SK-MEL-5 (cell line): ENCODE measurements around the gene PDZRN4. TPM values are rescaled to one million over a fixed set of nuclear protein-coding genes. Genes with fewer than 3 reads are reported as not detected.

Experiments used
- DNase-seq: peaks from one replicate; pipeline ENCODE4 v3.0.0-alpha.2; 2016; ENCODE audit warnings: low read depth, low spot score
- in situ Hi-C: cut with HindIII; loops from 2 replicates; pipeline ENCODE4 v1.10.0; 2016; ENCODE audit warnings: low sequenced_read_pairs, high pct_unique_total_duplicates, low pct_unique_long_range_greater_than_20kb
- total RNA-seq: library from RNA; depleted of rRNA; stranded (reverse); fragments of >200 nt; shearing (Covaris generic); gene quantifications from 2 replicates; pipeline ENCODE4 v1.2.3, GENCODE V29; 2014

PDZRN4 gene
- total RNA-seq, 1 experiment from 2014 or later: not detected

DNA sequence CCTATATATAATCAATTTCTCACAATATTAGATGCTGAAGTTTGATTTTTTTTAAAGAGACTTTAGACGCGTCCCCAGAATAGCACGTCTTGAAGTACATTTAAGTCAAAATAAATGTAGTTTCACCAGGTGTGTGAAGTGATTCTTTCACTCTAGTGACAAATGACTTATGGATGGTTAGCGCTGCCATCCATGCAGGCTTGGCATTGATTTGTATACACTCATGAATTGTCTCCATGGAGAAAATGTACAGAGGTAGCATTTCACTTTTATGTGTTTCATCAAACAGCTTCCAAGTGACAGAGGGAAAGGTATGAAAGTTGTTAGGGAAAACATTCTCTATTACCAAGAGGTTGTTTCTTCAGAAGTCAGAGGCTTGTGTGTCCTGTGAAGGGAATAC is 360.8 kb downstream of the PDZRN4 start:
- DNase-seq: no peak
- in situ Hi-C loops: no loop called here

DNA sequence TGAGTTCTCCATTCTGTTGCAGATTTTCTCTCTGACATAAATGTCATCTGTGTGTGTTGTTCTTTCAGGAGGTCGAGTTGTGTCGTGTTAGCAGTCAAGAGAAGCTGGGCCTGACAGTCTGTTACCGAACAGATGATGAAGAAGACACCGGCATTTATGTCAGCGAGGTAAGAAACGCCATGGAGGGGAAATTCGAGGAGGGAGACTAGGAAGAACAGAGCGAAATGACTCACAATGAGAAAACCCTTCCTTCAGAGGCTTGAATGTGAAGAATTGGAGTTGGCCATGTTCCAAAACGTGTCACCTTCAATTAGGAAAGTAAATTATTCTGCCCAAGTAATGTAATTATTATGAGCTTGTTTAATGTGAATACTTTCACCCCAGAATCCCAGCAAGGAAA is 364.5 kb downstream of the PDZRN4 start:
- in situ Hi-C loops: no loop called here
- no peak for DNase-seq

DNA sequence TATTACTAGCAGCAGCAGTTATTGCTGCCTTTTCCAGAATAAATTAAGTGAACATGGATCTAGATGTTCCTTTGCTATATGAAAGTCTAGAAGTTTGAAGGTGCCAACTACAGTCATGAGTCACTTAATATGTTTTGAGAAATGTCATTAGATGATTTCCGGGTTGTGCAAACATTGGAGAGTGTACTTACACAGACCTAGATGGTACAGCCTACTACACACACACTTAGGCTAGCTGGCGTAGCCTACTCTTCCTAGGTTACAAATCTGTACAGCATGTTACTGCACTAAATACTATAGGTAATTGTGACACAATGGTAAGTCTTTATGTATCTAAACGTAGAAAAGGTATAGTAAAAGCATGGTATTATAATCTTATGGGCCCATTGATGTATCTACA is 368.1 kb downstream of the PDZRN4 start:
- in situ Hi-C loops: no loop called here
- no peak for DNase-seq

GRCh38 chr12:41557344-41557743 is 369.2 kb downstream of the PDZRN4 start:
- in situ Hi-C loops: no loop called here
- no peak for DNase-seq

DNA sequence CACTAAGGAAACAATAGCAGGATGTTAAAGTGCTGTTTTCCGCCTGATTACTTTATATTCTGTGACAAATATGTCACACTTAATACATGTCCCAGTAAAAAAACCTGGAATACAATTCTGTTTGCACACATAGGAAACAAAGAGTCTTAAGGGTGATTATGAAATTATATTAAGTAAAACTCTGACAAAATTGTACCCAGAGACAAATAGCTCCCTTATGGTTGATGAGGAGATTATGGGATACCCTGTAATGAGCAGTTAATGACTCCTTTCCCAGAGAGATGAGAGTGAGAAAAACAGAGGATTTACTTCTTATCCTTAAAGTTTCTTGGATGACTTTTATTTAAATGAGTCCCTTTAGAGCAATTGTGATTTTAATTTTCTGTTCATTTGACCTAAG is 370.6 kb downstream of the PDZRN4 start:
- DNase-seq: no peak
- in situ Hi-C loops: no loop called here

DNA sequence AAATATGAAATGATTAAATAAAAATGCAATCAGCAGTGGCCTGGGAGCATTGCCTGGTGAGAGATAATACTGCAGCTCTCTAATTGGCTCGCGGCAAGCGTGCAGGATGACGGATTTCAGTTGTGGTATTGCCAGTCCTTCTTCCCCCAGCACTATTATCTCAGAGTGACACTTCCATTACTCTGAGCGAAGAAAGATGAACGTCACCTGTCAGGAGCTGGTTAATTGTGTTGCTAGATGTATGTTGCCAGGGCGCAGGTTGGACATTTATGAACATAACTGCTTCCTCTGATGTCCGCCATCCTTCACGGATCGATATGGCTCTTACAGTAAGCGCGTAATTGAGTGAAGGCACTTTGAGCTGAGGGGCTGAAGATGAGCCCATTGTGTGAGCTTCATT is 374.9 kb downstream of the PDZRN4 start:
- DNase-seq: no peak
- in situ Hi-C loops: no loop called here

- in situ Hi-C loops: no loop called here
- peak; percentile 24 for DNase-seq
These were observed 376.7 kb downstream of the PDZRN4 start for GRCh38 chr12:41564816-41565215.

DNA sequence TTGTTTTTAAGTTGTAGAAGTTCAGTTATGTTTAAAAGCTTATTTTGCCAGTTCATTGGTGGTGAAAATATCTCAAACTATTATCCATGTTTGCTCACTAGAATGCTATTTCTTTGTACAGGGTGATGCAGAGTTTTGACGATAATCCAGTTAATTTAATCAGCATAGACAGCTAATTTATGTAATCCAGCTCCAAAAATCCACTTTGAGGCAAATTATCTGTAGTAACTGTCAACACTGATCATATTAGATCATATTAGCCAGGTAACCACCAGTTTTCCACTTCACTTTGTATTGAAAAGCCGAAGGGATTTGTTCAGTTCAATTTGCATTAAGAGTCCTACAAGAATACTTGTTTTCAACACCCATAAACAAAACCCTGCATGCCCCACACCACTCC is 378.6 kb downstream of the PDZRN4 start:
- DNase-seq: no peak
- in situ Hi-C loops: no loop called here

DNA sequence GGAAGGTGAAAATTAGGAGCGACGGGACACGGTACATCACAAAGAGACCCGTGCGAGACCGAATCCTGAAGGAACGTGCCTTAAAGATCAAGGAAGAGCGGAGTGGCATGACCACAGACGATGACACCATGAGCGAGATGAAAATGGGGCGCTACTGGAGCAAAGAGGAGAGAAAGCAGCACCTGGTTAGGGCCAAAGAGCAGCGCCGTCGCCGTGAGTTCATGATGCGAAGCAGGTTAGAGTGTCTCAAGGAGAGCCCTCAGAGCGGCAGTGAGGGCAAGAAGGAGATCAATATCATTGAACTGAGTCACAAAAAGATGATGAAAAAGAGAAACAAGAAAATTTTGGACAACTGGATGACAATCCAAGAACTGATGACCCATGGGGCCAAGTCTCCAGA is 385.3 kb downstream of the PDZRN4 start:
- in situ Hi-C loops: no loop called here
- no peak for DNase-seq

DNA sequence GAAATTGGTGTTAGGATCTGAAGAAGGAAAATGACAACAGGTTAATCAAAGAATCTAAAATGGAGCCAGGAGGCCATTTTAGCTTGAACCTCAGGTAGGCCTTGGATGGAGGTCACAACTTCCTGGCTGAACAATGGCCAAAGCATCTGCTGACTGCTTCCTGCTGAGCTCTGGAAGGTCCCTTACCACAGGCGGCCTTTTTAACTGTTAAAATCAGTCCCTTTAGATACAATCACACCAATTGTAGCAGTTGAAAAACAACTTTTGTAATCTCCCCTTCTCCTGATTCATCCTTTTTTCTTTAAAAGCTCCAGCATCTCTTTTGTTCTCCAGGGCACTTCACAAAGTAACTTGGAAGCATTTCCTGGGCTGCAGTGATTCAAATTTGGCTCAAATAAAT is 388.8 kb downstream of the PDZRN4 start:
- DNase-seq: no peak

GRCh38 chr12:41577995-41578394 is 389.9 kb downstream of the PDZRN4 start:
- in situ Hi-C loops: no loop called here
- no peak for DNase-seq

More for the DNA sequence above, 388.8 kb downstream of the PDZRN4 start:
- in situ Hi-C loops: no loop called here

- in situ Hi-C loops: no loop called here
- DNase-seq: no peak
These were observed 397.7 kb downstream of the PDZRN4 start for GRCh38 chr12:41585784-41586183.

DNA sequence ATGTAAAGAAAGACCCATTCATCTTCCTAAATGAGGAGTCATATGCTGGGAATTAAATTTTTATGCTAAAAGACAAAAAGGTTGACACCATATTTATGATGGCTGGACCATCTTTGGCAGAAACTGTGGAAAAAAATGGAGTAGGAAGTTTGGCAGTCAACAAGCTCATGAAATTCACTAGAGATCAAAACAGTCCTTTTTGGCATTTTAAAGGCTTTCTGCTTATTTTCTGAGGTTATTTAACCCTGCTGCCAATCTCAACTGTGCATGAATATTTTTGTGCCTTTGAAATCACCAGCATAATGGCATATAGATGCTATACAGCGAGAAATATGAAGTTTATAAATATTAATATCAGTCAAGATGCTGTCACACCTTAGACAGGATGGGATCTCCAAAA is 399.5 kb downstream of the PDZRN4 start:
- DNase-seq: no peak

DNA sequence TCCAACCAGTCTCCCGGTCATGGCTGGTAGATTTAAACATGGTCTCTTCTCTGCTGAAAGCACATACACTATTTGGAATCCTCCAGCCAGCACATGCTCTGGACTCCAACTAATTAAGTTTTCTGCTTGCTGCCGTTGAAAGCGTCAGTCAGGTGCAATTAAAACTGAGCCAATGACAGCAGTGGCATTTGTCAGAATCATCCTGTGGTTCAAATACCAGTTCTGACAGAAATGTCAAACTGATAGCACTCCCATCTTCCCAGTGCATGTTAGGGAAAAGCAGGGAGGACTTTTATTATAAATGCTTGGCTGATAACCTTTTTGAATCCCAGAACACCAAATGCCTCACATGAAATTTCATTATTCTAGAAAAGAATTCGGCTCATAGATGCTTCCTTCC is 401.8 kb downstream of the PDZRN4 start:
- in situ Hi-C loops: no loop called here
- no peak for DNase-seq

More for the DNA sequence above, 399.5 kb downstream of the PDZRN4 start:
- in situ Hi-C loops: no loop called here

DNA sequence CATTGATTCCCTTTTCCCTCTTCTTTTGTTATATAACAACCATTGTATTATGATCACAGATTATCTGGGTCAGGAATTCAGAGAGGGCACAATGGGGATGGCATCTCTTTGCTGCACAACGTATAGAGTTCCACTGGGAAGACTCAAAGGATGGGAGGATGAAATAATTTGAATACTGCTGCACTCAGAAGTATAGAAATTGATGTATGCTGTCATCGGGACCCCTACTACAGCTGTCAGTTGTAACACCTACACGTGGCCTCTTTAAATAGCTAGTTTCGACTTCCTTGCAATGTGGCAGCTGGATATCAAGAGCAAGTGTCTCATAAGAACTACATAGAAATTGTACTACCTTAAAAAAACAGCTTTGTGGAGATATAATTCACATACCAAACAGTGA is 408.1 kb downstream of the PDZRN4 start:
- in situ Hi-C loops: no loop called here
- DNase-seq: no peak

GRCh38 chr12:41604830-41605229 is 416.7 kb downstream of the PDZRN4 start:
- in situ Hi-C loops: no loop called here
- no peak for DNase-seq

DNA sequence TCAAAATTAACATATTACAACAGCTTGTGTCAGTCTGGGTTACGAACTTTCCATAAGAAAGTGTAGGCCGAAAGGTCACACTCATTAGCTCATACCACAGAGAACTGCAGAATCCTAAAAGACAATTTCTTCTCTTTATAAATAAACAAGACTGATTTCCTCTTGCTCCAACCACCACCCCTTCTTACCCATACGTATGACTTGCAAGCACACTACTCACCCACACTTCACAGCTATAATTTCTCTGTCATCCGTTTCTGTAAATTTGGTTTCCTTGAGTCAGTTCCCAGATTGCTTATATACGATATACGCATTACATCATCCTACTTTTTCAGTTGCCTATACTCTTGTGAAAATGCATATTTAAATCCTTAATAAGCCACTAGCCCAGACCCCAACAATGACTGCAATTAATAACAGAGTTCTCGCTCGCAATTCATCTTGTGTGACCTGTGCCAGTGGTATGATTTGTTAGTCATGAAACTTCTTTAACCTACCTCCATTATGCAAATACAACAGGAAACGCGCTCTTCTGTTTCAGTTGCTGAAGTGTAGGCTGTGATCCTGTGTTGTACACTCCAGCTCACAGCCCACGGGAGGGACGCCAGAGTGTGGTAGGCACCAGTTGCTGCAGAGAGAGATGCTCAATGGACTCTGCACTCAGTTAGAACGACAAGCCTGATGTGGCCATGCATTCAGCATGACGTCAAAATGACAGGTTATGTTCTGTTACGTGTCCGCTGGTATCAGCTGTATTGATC is 417.6 kb downstream of the PDZRN4 start:
- in situ Hi-C loops: no loop called here
- DNase-seq: no peak

DNA sequence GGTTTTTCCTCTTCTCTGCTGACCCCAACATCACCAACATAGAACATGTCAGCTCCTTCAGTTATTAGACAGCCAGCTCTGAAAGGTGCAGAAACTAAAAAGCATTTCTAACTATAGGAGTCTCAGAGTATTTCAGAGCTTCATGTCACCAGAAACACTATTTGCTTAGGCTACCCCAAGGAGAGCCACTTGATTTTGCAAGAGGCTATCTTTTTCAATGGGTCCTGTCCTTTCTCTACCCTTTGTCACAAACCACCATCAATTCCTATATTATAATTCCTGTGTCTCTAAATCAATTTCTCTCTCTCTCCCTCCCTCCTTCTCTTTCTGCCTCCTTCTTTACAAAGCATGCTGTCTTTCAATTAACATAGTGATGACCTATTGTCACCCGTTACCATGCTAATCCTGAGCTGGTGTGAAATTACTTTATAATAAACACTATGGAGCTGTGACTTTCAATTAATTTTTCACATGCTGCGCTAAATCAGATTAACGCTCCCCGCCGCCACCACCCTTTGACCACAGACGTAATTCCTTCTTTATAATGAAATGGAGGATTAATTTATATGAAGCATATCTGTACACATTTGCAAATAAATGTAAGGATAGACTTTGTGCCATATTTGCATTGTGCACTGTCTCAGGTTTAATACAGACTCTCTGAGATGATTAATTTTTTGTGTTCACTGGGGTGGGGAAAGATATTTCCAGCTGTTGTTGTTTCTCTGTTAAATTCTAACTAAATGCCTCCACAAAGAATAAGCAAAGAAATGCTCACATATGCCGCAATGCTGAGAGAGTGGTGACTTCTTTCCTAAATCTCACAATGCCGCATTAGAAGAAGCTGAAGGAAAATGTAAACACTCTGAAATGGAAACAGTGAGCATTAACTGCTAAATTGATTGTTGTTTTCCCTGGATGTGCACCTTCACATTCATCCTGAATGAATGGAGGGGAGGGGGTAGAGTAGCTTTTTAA is 418.6 kb downstream of the PDZRN4 start:
- in situ Hi-C loops: no loop called here
- no peak for DNase-seq
